T-helper 1 cell treated with Interleukin-12 subunit alpha and Interleukin-12 subunit beta and Interleukin-4 antibody, amounts not matched to agents 30 ng/mL and 1 ng/mL, for 36 hours (primary cell): ENCODE results near the gene IFNAR2. TPM values are rescaled to one million over a fixed set of nuclear protein-coding genes. Genes with fewer than 3 reads are reported as not detected.

Source experiments
- intact Hi-C: fragments of 100-400 bp; cut with micrococcal nuclease; formaldehyde crosslinking; loops from one replicate; pipeline ENCODE4 v1.15.1; 2024
- total RNA-seq: library from RNA; stranded (reverse); gene quantifications from 2 replicates; pipeline ENCODE4 v1.2.3, GENCODE V29; 2022

The IFNAR2 gene
- total RNA-seq, 1 donor from 2014 or later, result 52.4 TPM

DNA sequence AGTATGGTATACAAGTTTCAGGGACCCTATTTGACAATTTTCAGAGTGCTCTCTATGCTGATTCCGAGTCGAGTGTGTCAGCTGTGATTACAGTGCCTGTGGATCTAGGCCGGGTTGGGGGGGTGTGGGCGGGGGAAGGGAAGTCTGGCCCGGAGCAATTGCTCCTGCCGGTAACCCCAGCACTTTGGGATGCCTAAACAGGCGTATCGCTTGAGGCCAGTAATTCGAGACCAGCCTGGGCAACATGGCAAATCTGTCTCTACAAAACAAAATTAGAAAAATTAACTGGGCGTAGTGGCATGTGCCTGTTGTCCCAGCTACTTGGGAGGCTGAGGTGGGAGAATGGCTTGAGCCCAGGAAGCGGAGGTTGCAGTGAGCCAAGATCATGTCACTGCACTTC lies 34.8 kb downstream of the IFNAR2 start:
- intact Hi-C loops, result loop anchor here (10.0 kb wide), 1 partner anchor 650 kb away; the partner anchor contains the start of gene CFAP298

GRCh38 chr21:33265664-33266049 lies 35.9 kb downstream of the IFNAR2 start:
- intact Hi-C loops, result loop anchor here (1.0 to 10.0 kb wide), 9 partner anchors 27 to 651 kb away; partner anchors contain the start of genes CFAP298, DONSON, IFNAR1 and SYNJ1

DNA sequence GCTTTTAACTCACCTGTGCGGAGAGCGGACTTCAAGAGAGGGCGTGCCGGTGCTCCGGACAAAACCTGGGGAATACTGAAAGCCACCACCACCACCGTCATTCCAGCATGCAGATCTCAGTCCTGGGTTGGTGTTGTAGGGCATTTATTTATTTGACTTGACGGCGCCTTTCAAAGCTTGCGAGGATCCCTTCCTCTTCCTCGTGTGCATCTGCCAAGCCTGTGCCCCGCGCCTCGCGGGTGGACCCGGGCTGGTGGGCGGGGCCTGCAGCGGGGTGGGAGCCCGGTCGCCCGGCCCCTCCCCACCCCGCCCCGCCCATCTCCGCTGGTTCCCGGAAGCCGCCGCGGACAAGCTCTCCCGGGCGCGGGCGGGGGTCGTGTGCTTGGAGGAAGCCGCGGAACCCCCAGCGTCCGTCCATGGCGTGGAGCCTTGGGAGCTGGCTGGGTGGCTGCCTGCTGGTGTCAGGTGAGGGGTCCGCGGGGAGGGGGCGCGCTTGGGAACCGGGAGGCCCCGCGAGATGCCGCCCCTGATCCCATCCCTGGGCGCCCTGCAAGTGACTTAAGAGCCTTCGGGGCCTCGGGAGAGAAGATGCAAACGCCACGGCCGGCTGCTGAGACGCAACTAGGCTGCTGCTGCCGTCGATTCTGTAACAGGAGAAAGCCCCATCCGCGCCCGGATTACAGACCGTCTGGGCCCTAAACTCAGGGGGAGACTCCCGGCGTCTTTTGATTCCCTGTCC lies 36.5 kb downstream of the IFNAR2 start, which contains the start of gene IL10RB:
Gene IL10RB (plus strand): TSS at position 318 of the 739 bp plus-strand sequence. CDS start 99 bp downstream, at position 417.
- intact Hi-C loops, result loop anchor here (1.0 to 10.0 kb wide), 9 partner anchors 27 to 651 kb away; partner anchors contain the start of genes CFAP298, DONSON, IFNAR1 and SYNJ1

GRCh38 chr21:33266789-33267135 lies 37.0 kb downstream of the IFNAR2 start:
- intact Hi-C loops, result loop anchor here (1.0 to 10.0 kb wide), 9 partner anchors 28 to 652 kb away; partner anchors contain the start of genes CFAP298, DONSON, IFNAR1 and SYNJ1

DNA sequence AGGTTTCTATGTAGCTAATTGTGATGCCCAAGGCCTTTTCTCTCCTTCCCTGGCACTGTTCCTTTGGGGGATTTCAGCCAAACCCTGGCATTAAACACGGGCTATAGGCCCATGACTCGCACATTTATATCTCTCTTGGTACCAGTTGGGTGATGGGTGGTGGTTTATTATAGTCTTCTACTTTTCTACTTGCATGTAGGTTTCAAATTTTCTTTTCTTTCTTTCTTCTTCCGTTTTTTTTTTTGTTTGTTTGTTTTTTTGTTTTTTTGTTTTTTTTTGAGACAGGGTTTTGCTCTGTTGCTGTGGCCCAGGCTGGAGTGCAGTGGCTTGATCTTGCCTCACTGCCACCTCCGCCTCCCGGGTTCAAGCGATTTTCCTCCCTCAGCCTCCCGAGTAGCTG lies 37.5 kb downstream of the IFNAR2 start:
- intact Hi-C loops, result loop anchor here (2.0 to 10.0 kb wide), 5 partner anchors 28 to 652 kb away; partner anchors contain the start of genes CFAP298, DONSON and SYNJ1

DNA sequence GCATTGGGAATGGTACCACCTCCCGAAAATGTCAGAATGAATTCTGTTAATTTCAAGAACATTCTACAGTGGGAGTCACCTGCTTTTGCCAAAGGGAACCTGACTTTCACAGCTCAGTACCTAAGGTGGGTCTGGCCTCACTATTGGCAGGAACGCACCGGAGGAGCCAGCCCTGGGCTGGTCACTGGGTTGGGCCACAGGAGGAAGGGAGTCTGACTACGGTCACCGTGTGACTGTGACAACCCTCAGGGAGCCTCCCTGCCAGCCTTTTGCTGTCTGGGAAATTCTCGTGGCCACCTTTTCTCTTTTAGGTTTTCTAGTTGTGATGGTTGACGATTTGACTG lies 38.6 kb downstream of the IFNAR2 start:
- intact Hi-C loops, result loop anchor here (5.0 to 10.0 kb wide), 3 partner anchors 179 to 654 kb away; partner anchors contain the start of genes CFAP298 and SYNJ1

DNA sequence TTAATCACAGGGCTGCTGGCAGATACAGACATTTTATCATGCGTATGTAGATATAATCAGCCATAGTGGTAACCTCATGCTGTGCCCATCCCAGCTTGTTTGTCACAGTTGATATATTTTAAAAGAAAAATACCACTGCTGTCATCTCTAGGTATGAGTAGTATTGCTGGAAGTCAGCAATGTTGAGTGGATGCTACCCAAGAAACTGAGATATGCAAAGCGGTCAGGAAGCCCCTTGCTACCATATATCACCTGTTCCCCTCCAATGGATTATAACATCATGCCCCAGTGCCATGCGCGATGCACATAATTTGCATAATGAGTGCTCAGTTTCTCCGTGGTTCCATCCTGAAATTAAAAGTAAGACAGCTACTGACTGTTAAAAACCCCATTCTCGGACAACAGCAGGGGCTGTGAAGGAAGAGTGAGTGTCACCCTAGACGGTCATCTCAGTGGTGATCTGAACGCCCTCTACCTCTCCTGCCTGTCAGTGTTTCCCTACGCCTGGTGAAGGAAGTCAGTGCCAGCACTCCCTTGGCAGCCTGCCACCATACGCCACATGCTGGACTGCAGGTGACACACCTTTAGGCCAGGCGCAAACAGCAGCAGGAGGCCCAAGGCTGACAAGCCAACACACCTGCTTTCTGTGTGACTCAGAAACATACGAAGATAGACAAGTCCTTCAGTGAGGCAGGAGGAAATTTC lies 39.2 kb downstream of the IFNAR2 start:
- intact Hi-C loops, result loop anchor here (5.0 to 10.0 kb wide), 3 partner anchors 178 to 654 kb away; partner anchors contain the start of genes CFAP298 and SYNJ1

GRCh38 chr21:33270986-33271385 lies 41.2 kb downstream of the IFNAR2 start:
- intact Hi-C loops, result no loop called here

DNA sequence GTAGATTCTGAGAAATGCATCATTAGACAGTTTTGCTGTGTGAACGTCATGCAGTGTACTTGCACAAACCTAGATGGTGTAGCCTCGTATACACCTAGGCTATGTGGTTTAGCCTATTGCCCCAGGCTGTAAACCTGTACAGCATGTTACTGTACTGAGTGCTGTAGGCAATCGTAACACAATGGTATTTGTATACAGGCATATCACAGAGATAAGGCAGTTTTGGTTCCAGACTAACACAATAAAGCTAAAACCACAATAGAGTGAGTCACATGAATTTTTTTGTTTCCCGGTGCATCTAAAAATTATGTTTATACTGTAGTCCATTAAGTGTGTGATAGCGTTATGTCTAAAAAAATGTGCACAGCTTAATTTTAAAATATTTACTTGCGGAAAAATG lies 43.3 kb downstream of the IFNAR2 start:
- intact Hi-C loops, result no loop called here

GRCh38 chr21:33278721-33279120 lies 49.0 kb downstream of the IFNAR2 start:
- intact Hi-C loops, result no loop called here

DNA sequence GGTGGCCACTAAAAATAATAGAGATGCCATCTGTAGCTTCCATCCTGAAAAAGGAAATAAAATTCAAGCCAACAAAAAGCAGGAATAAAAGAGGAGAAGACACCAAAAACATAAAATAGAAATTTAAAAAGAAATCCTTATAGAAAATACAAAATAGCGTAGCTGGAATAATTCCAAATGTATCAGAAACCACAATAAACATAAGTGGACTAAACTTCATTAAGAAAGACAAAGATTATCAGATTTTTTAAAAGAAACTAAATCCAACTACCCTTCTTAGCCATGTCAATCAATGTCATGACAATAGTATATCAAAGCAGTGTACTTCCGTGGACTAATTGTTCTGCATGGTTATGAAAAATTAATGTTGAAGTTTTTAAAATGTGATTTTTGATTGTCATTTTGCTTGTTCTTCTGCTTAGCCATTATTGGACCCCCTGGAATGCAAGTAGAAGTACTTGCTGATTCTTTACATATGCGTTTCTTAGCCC lies 49.6 kb downstream of the IFNAR2 start:
- intact Hi-C loops, result no loop called here

Other genes with a start within 250 kb of the IFNAR2 start
- not detected in 2 replicates for gene OLIG2, start 204.0 kb upstream of the IFNAR2 start, total RNA-seq
- not detected in 2 replicates for gene OLIG1, start 159.8 kb upstream of the IFNAR2 start, total RNA-seq
- 33.9 and 35.7 TPM in 2 replicates for gene IL10RB, start 36.4 kb downstream of the IFNAR2 start, total RNA-seq
- 30.3 and 34.7 TPM in 2 replicates for gene IFNAR1, start 95.0 kb downstream of the IFNAR2 start, total RNA-seq
- 4.1 and 4.2 TPM in 2 replicates for gene IFNGR2, start 173.5 kb downstream of the IFNAR2 start, total RNA-seq